Hindlimb muscle (tissue), 1 donor: ENCODE data around the gene DYNLL1. TPM values are rescaled to one million over a fixed set of nuclear protein-coding genes. Genes with fewer than 3 reads are reported as not detected.

Source experiments
- polyA plus RNA-seq: library from polyadenylated mRNA; unstranded; fragments of 120-200 nt; gene quantifications from one replicate; pipeline ENCODE4 v1.2.1, GENCODE V29; 2013; ENCODE audit not compliant: insufficient read length

The DYNLL1 gene
- polyA plus RNA-seq, 1 donor = 286 TPM

Other genes starting within 250 kb of the DYNLL1 start
- gene PXN, start 230.4 kb upstream of the DYNLL1 start, polyA plus RNA-seq = 233 TPM
- gene RNU4-2, start 204.2 kb upstream of the DYNLL1 start, polyA plus RNA-seq = not detected
- not detected for gene RNU4-1, start 202.9 kb upstream of the DYNLL1 start, polyA plus RNA-seq
- 5.6 TPM for gene SIRT4, start 193.8 kb upstream of the DYNLL1 start, polyA plus RNA-seq
- not detected for gene PLA2G1B, start 168.3 kb upstream of the DYNLL1 start, polyA plus RNA-seq
- gene MSI1, start 126.9 kb upstream of the DYNLL1 start, polyA plus RNA-seq = 6.4 TPM
- gene COX6A1, start 58.0 kb upstream of the DYNLL1 start, polyA plus RNA-seq = 94.3 TPM
- 31.3 TPM for gene TRIAP1, start 49.7 kb upstream of the DYNLL1 start, polyA plus RNA-seq
- 14.5 TPM for gene GATC, start 49.7 kb upstream of the DYNLL1 start, polyA plus RNA-seq
- 94.2 TPM for gene SRSF9, start 26.4 kb upstream of the DYNLL1 start, polyA plus RNA-seq
- gene COQ5, start 33.0 kb downstream of the DYNLL1 start, polyA plus RNA-seq = 38.3 TPM
- gene RNF10, start 38.2 kb downstream of the DYNLL1 start, polyA plus RNA-seq = 160 TPM
- 22.7 TPM for gene POP5, start 85.3 kb downstream of the DYNLL1 start, polyA plus RNA-seq
- gene CABP1, start 144.5 kb downstream of the DYNLL1 start, polyA plus RNA-seq = 2.5 TPM
- gene MLEC, start 191.0 kb downstream of the DYNLL1 start, polyA plus RNA-seq = 66.0 TPM
- 11.0 TPM for gene UNC119B, start 214.3 kb downstream of the DYNLL1 start, polyA plus RNA-seq
- gene ACADS, start 229.7 kb downstream of the DYNLL1 start, polyA plus RNA-seq = 22.1 TPM